GM19099 (cell line): ENCODE data around the gene VWA8.

Experiments used
- POLR2A ChIP-seq: IDR thresholded peaks from 3 replicates; pipeline ENCODE4 v1.6.1; 2011; ENCODE audit warnings: low read depth; ENCODE audit not compliant: insufficient read length; ENCODE audit errors: extremely low read depth

Gene VWA8

DNA sequence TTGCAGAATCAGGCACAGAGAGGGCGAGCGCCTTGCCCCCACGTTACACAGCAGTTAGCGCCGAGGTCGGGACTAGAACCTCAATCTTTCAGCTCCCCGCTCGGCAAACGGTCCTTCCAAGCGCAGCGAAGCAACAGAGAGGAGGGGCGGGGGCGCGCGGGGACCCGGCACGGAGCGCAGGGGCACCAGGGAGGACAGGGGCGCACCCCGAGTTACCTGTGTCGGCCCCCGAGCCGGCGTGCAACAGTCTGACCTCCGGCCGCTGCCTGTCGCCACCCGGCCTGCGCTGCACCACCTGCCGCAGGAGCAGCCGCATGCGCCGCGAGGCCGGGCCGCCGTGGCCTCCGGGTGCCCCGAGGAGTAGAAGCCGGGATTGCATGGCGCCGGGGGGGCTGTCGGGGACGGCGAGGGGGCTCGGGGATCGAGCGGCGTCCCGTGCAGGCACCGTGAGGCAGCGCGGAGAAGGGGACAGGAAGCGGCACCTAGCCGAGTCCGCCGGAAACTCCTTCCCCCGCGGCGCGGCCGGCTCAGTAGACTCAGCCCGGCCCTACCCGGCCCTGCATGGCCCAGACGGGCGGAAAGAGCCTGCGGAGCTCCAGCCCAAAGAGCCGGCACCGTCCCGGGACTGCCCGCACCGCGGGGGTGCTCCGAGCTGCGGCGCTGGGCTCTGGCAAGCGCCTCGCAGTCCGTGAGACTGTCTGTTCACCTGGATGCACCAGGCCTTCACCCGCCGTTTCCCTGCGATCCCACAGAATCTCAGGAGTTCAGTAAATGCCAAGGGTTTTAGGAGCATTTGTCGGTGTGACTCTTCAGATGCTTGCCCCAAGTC, at the start of gene VWA8:
VWA8 (minus strand) TSS at position 473 of the 829 bp plus-strand sequence; CDS start at position 379, 94 bp downstream.
- TF ChIP-seq POLR2A, result peak; percentile 86

DNA sequence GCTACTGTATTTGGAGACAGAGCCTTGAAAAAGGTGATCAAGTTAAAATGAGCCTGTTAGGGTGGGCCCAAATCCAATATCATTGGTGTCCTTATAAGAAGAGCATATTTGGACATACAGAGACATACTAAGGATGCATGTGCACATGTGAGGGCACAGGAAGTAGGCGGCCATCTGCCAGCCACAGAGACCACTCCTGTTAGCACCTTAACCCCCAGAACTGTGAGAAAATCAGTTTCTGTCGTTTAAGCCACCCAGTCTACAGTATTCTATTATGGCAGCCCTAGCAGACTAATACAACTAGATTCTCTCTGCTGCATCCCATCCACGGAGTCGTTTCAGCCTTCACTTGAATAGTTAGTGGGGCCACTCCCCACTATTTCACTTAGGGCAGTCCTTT, 48.1 kb upstream of the VWA8 start:
- no peak for TF ChIP-seq POLR2A

DNA sequence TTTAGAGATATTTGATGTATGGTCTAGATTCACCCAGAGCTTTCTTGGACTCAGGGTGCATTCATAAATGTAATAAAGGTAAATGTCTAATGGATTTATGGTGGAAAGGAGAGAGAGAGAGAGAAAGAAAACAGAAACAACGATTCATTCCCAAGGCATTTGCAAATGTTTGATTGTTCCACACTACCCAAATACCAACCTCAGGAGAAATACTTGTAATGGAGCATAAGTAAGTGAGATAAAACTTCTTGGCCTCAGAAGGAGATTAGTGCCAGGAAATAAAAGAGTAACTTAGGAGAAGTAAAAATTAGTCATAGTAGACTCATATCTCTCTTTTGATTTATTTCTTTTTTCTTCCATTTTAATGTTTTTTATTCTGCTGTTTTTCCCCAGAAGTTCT, 46.9 kb upstream of the VWA8 start:
- TF ChIP-seq POLR2A, result no peak

DNA sequence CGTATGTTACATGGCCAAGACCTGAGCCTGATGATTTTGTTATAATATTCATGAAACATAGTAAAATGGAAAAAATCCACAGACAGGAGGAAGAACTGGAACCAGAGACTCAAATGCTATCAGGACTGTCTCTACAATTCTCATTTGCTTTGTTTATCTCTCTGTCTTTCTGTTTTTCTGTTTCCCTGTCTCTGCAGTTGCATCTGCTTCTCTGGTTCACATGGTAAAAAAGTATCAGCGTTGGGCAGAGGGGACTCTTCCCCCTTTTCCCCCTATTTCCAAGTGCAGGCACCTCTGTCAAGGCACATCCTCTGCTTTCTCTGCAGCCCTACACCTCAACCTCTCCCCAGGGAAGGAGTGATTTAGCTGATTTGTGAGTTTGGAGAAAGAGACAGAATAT, 41.2 kb upstream of the VWA8 start:
- no peak for TF ChIP-seq POLR2A

GRCh38 chr13:42001580-42001979, 40.7 kb upstream of the VWA8 start:
- no peak for TF ChIP-seq POLR2A

GRCh38 chr13:42000846-42001245, 39.9 kb upstream of the VWA8 start:
- TF ChIP-seq POLR2A, result no peak

DNA sequence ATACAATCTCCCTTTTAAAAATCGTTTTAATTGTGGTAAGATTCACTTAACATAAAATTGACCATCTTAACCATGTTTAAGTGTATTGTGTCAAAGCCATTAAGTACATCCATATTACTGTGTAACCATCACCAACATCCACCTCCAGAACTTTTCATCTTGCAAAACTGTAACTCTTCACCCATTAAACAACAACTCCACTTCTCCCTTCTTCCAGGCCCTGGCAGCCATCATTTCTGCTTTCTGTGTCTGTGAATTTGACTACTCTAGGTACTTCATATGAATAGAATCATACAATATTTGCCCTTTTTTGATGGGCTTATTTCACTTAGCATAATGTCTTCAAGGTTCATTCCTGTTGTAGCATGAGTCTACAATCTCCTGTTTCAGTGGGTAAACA, 36.5 kb upstream of the VWA8 start:
- no peak for TF ChIP-seq POLR2A

- no peak for TF ChIP-seq POLR2A
Measured at GRCh38 chr13:41995946-41996345, 35.0 kb upstream of the VWA8 start.

DNA sequence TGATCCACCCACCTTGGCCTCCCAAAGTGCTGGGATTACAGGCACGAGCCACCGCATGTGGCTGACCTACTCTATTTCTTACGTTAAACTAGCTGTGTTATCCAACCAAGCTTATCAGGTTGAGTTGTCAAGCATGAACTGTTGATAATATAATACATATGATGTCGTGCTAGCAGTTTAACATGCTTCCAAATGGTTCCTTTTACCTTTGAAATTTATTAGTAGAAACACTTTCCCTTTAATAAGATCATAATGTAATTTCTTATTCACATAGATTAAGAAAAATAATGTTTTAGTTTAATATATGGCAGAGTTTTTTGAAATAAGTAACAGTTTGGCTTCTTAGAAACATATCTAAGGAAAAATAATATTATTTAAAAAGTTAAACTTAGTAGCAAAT, 34.4 kb upstream of the VWA8 start:
- TF ChIP-seq POLR2A, result no peak

- no peak for TF ChIP-seq POLR2A
Measured at GRCh38 chr13:41994696-41995095, 33.8 kb upstream of the VWA8 start.

DNA sequence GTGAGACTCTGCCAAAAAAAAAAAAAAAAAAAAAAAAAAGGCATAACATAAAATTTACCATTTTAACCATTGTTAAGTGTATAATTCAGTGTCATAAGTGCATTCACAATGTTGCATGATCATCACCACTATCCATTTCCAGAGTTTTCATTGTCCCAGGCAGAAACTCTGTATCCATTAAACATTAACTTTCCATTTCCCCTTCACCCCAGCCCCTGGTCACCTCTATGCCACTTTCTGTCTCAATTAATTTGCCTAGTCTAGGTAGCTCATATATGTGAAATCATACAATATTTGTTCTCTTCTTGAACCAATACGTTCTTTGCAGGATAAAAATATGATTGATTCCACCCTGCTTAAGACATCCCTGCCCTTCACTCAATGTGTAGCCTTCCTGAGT, 31.0 kb upstream of the VWA8 start:
- no peak for TF ChIP-seq POLR2A

- TF ChIP-seq POLR2A, result no peak
Measured at GRCh38 chr13:41988244-41988643, 27.3 kb upstream of the VWA8 start.

- TF ChIP-seq POLR2A, result no peak
Measured at GRCh38 chr13:41985788-41986508, 25.0 kb upstream of the VWA8 start.

GRCh38 chr13:41981951-41982715, 21.2 kb upstream of the VWA8 start:
- TF ChIP-seq POLR2A, result no peak

DNA sequence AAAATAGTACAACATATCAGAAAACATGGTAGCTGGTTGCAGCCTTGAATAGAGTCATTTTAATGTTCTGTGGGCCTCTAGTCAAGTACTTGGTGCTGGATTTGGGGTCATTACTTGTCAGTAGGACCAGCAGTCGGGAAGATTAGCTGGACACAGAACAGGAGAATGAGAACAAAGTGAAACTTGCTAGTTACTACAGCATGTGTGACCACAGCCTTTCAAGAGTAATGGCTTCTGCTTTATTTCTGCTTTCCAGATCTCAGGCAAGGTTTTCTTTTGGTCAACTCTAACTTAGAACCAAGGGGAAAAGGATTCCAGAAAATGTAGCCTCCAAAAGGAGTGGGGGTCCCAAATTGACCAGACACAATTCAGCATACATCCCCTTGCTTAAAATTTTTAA, 17.1 kb upstream of the VWA8 start:
- TF ChIP-seq POLR2A, result no peak
